ENCODE results near the gene SSC4D.

The SSC4D gene

DNA sequence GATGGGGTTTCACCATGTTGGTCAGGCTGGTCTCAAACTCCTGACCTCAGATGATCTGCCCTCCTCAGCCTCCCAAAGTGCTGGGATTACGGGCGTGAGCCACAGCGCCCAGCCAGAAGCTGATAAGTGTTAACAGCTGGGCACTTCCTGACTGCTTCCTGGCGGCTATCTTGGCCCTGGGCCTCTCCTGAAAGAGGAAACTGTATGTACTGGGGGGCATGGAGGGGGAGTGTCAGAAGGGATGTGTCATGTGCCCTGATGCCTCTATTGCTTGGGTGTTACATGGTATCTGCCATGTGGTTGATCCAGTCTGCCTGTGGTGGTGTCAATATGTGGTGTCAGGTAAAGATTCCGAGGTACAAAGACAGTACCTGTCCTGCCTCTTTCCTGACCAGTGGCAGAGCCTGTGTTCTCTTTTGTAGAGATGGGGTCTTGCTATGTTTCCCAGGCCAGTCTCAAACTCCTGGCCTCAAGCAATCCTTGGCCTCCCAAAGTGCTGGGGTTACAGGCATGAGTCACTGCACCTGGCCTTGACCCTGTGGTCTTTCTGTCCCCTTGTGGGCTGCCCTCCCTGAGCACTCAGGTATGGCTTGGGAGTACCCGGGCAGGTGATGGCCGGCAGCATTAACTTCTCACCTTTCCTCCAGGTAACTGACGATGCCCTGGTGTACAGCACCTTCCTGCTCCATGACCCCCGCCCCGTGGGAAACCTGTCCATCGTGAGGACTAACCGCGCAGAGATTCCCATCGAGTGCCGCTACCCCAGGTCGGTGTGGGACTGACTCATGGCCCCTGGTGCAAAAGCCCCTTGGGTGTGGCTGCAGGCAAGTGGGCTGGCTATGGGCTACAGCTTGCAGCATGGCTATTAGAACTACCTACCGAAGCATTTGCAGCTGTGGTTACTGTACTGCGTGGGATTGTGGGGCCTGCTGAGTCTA, 19.6 kb upstream of the SSC4D start:
- TF ChIP-seq, protein P1, sequence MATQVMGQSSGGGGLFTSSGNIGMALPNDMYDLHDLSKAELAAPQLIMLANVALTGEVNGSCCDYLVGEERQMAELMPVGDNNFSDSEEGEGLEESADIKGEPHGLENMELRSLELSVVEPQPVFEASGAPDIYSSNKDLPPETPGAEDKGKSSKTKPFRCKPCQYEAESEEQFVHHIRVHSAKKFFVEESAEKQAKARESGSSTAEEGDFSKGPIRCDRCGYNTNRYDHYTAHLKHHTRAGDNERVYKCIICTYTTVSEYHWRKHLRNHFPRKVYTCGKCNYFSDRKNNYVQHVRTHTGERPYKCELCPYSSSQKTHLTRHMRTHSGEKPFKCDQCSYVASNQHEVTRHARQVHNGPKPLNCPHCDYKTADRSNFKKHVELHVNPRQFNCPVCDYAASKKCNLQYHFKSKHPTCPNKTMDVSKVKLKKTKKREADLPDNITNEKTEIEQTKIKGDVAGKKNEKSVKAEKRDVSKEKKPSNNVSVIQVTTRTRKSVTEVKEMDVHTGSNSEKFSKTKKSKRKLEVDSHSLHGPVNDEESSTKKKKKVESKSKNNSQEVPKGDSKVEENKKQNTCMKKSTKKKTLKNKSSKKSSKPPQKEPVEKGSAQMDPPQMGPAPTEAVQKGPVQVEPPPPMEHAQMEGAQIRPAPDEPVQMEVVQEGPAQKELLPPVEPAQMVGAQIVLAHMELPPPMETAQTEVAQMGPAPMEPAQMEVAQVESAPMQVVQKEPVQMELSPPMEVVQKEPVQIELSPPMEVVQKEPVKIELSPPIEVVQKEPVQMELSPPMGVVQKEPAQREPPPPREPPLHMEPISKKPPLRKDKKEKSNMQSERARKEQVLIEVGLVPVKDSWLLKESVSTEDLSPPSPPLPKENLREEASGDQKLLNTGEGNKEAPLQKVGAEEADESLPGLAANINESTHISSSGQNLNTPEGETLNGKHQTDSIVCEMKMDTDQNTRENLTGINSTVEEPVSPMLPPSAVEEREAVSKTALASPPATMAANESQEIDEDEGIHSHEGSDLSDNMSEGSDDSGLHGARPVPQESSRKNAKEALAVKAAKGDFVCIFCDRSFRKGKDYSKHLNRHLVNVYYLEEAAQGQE (IDR thresholded peaks at IDR 0.05; ENCODE audit: insufficient replicate concordance, low read depth): no peak
- TF ChIP-seq, protein P2, sequence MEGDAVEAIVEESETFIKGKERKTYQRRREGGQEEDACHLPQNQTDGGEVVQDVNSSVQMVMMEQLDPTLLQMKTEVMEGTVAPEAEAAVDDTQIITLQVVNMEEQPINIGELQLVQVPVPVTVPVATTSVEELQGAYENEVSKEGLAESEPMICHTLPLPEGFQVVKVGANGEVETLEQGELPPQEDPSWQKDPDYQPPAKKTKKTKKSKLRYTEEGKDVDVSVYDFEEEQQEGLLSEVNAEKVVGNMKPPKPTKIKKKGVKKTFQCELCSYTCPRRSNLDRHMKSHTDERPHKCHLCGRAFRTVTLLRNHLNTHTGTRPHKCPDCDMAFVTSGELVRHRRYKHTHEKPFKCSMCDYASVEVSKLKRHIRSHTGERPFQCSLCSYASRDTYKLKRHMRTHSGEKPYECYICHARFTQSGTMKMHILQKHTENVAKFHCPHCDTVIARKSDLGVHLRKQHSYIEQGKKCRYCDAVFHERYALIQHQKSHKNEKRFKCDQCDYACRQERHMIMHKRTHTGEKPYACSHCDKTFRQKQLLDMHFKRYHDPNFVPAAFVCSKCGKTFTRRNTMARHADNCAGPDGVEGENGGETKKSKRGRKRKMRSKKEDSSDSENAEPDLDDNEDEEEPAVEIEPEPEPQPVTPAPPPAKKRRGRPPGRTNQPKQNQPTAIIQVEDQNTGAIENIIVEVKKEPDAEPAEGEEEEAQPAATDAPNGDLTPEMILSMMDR (IDR thresholded peaks at IDR 0.05; ENCODE audit: insufficient read depth, low read length): no peak
- TF ChIP-seq POLR2AphosphoS5 (IDR thresholded peaks at IDR 0.05; ENCODE audit: low read depth) (no peak), SPI1 (IDR thresholded peaks at IDR 0.05; ENCODE audit: borderline replicate concordance, low read depth) (0 out of 2 replicates have a peak, but pooled peaks have one; percentile 4)
- Histone ChIP-seq H3K27me3 (ENCODE audit: insufficient read depth, poor library complexity, severe bottlenecking) (no peaks in the 10 kb centered on the region), H3K4me3 (replicated peaks; ENCODE audit: insufficient read depth, low read length) (no peak overlapping the region), H3K27ac (replicated peaks) (no peak overlapping the region)
- peak; percentile 34 to 37 for DNase-seq (ENCODE audit: low read depth in 1 of 2, low spot score in 1 of 2)

DNA sequence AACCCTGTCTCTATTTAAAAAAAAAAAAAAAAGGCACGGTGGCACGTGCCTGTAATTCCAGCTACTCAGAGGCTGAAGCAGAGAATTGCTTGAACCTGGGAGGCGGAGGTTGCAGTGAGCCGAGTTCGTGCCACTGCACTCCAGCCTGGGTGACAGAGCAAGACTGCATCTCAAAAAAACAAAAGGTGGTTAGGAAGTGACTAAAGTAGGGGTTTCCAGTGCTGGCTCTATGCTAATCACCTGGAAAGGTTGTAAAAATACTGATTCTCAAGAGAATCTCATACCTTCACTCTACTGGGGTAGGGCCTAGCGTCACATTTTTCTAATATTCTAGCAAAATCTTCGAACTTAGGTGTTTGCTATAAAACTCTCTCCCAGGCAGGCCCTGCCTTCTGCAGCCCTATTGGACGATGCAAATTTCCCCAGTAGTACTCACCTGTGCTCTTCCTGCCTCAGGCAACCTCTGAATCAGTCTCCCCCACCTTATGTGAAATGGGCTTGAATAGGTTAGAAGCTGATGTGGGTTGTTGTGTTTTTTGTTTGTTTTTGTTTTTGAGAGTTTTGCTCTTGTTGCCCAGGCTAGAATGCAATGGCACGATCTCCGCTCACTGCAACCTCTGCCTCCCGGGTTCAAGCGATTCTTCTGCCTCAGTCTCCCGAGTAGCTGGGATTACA, 18.8 kb upstream of the SSC4D start:
- Histone ChIP-seq H3K4me3 (replicated peaks; ENCODE audit: insufficient read depth, low read length) (no peak overlapping the region), H3K27ac (replicated peaks) (no peak overlapping the region), H3K27me3 (ENCODE audit: insufficient read depth, poor library complexity, severe bottlenecking) (no peaks in the 10 kb centered on the region)

DNA sequence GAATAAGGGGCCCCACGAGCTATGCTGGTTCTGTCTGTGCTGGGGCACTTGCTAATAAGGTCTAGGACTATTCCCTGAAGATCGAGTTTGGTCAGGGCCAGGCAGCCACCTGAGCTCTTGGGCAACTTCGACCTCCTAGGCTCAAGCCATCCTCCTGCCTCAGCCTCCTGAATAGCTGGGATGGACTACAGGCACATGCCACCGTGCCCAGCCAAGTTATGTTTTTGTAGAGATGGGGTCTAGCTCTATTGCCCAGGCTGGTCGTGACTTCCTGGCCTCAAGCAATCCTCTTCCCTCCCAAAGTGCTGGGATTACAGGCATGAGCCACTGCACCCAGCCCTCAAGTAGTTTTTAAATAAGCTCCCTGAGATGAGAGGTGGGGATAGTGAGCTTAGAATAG, 18.1 kb upstream of the SSC4D start:
- TF ChIP-seq POLR2AphosphoS5 (IDR thresholded peaks at IDR 0.05; ENCODE audit: low read depth): no peak
- TF ChIP-seq, protein P2 (IDR thresholded peaks at IDR 0.05; ENCODE audit: insufficient read depth, low read length): no peak
- TF ChIP-seq GABPA (IDR thresholded peaks at IDR 0.05; ENCODE audit: low read depth): no peak
- TF ChIP-seq, protein P1 (IDR thresholded peaks at IDR 0.05; ENCODE audit: insufficient replicate concordance, low read depth): no peak
- TF ChIP-seq SPI1 (IDR thresholded peaks at IDR 0.05; ENCODE audit: borderline replicate concordance, low read depth): no peak
- H3K27ac ChIP-seq (replicated peaks): no peak overlapping the region

More for the DNA sequence above, 18.8 kb upstream of the SSC4D start:
- no peak for DNase-seq (ENCODE audit: low read depth in 1 of 2, low spot score in 1 of 2)
- TF ChIP-seq, protein P1 (IDR thresholded peaks at IDR 0.05; ENCODE audit: insufficient replicate concordance, low read depth): no peak
- no peak for TF ChIP-seq GABPA (IDR thresholded peaks at IDR 0.05; ENCODE audit: low read depth)
- TF ChIP-seq, protein P2 (IDR thresholded peaks at IDR 0.05; ENCODE audit: insufficient read depth, low read length): no peak
- no peak for TF ChIP-seq SPI1 (IDR thresholded peaks at IDR 0.05; ENCODE audit: borderline replicate concordance, low read depth)
- no peak for TF ChIP-seq POLR2AphosphoS5 (IDR thresholded peaks at IDR 0.05; ENCODE audit: low read depth)

More for the DNA sequence above, 18.1 kb upstream of the SSC4D start:
- Histone ChIP-seq H3K27me3 (ENCODE audit: insufficient read depth, poor library complexity, severe bottlenecking) (no peaks in the 10 kb centered on the region), H3K4me3 (replicated peaks; ENCODE audit: insufficient read depth, low read length) (no peak overlapping the region)
- DNase-seq (ENCODE audit: low read depth in 1 of 2, low spot score in 1 of 2): no peak

Measured in HL-60 (cell line).